NCI-H1694 treated with DMSO at 0.1 percent for 48 hours (cell line): Measurements from ENCODE around the gene ME3.

Experiments used
- DNase-seq: peaks from one replicate; lab custom pipeline; 2025; lab: John Stamatoyannopoulos, UW

ME3 gene

DNA sequence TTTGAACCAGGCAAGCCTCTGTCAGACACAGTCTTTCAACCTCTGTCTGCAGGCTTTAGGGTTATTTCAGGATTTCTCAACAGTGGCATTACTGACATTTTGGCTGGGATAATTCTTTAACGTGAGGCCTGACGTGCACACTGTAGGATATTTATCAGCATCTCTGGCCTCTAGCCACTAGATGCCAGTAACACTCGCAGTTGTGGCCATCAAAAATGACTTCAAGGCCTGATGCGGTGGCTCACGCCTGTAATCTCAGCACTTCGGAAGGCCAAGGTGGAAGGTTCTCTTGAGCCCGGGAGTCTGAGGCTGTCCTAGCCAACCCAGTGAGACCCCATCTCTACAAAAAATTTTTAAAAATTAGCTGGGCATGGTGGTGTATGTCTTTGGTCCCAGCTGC lies 184.7 kb downstream of the ME3 start:
- DNase-seq = no peak

DNA sequence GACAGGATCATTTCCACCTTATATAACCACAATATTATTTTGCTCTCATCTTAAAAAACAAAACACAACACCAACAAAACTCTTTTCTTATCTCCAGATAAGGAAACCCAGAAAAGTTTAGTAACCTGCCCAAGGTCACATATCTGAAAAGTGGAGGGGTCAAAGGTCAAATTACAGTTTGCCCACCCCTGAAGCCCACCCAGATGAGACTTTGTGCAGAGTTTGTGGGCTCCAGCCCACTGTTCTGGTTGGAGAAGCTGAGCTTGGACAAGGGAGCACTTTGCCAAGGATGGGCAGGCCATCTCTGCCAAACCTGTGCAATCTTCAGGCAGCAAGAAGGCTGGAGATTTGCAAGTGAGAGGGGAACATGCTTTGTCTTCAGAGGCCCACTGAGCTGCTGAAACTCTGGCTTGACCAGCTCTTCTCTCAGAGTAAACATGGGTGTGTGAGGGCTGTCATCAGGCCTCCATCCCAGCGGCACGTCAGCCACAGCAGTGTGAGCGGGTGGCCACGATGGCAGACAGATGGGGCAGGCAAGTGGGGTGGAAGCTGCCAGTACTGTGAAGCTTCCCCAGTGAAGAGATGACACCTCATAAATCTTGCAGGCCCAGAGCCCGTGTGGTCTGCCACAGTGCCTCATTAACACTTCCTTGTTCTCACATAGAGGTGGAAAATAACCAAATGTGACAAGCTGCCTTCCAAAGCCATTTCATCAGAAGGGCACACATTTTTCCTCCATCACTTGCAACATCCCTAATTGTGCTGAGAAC lies 186.0 kb downstream of the ME3 start:
- DNase-seq = peak; percentile 64

DNA sequence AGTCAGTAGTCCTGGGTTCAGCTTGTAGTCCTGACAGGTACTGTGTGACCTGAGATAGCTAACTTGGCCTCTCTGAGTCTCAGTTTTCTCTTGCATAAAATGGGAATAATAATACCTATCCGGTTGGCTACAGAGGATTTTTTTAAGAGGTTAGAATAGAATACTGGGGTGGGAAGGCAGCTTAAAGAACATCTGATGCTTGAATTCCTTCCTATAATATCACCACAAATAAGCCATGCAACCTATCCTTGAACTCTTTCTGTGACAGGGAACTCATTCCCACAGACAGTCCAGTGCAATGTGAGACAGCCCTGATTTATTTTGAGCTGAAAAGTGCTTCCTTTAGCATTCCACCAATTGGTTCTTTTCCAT lies 187.6 kb downstream of the ME3 start:
- no peak for DNase-seq

DNA sequence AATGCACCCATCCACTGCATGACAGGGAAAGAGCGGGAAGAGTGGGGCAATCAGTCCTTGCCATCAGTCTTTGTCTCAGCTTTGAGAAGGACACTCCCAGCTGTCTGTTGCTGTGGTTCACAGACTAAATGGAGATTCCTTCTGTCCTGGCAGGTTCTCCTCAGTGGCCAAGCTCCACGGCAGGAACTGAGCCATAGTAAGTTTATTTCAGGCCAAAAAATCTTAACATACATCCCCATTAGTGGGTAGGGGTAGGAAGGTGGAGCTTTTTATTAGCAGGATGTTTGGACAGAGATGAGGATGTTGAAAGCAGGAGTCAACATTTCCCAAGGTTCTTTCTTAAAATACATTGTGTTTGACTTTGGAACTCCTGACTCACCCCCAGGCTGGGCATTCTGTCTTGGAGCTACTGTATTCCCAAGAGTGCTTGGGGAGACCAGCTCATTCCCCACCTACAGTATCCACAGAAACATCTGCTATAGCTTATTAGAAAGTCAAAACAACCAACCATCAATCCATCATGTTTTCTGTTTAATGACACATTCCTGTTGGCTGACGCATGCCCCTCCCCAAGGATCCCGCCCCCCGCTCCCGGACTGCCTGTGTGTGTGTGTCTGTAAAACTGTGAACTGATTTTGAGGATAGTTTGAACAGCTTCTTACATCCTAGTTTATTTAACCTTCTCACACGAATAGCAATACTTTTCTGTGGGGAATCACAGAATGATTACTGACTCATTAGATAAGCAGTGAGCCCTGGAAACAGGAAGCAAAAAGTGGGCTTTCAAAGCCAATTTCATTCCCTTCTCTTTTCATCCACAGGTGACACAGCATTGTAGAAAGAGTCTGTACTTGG lies 188.2 kb downstream of the ME3 start:
- DNase-seq = peak; percentile 66

DNA sequence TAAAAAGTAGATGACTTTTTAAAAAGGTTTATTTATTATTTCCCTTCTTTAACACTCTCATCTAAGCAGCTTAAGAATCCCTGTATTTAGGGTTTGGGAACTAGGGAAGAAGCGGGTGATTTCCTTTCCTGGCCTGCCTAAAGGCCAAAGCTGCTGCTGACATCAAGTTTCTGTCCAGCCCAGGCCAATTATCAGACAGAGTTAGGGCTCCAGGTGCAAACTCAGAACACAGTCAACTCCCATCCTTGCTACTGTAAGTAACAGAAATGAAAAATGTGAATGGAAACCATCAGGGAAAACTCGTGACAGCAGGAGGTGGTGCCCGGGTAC lies 188.8 kb downstream of the ME3 start:
- no peak for DNase-seq

DNA sequence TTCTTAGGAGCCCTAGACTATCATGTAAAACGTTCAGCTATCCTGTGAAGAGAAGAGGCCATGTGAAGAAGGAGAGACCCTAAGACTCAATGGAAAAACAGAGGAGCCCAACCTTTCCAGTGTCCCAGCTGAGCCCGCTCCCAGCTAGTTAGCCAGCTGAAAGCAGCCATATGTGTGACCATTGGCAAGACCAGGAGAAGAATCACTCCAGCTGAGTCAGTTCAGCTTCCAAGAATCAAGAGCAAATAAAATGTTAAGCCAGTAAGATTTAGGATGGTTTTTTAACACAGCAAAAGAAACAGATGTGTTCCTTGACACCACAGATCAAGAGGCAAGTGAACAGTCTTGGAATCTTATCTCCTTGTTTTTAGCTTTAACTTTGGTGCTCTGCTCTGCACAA lies 189.7 kb downstream of the ME3 start:
- DNase-seq = no peak

DNA sequence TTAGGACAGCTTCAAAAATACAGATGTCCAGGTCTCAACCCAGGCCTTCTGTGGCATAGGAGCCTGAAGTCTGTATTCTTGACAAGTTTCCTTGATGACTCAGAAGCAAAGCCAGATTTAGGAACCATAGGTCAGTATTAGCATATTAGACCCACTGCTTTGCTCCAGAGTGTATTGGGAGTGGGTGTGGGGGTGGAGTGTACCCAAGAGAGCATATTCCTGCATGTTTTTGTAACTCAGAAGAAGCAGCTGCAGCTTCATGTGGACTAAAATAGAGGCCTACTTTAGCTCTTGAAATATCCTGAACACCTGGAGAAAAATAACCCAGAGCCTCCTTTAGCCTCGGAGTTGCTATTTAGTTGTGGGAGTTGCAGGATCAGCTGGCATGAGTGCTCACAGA lies 191.0 kb downstream of the ME3 start:
- DNase-seq = no peak

DNA sequence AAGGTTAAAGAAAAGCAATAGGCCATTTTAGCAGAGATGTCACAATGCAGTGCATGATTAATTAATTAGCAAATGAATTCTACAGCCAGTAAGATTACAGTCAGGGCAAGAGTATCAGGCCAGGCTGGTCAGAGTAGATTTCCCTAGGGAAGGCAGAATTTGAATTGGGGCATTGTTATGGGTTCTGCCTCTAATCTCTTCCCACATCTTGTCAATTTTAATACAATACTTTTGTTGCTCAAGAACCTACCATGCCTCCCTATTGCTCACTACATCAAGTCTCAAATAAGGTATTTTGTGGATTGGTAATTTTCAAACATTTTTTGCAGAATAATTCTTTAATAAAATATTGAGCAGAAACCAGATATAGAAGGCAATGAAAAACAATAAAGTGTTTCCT lies 194.1 kb downstream of the ME3 start:
- no peak for DNase-seq

DNA sequence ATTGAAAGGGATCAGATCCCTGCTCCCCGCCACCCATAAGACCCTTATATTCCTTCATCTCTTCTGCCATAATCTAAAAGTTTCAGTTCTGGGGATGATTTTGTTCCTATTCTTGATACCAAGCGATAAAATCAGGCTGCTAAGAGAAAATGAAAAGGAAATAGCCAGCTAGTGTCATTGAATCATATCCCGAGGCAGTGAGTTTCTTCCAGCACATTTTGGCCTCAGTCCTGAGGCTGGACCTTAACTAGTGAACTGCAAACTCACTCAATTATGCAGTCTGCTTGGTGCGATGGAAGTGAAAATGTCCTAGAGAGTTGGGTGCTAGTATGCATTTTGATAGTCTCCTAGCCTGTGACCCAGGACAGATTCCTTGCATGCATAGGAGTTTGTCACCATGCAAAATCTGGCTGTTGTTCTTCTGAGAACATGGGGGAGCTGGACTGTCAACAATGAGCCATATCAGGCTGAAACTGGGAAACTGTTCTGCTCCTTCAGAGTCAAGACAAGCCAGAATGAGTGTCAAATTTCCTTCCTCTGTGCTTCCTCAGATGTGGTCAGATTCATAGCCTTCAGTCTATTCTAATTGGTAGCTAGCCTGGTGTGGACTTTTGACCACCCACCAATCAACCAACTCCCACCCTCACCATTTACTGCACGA lies 194.8 kb downstream of the ME3 start:
- DNase-seq = no peak

DNA sequence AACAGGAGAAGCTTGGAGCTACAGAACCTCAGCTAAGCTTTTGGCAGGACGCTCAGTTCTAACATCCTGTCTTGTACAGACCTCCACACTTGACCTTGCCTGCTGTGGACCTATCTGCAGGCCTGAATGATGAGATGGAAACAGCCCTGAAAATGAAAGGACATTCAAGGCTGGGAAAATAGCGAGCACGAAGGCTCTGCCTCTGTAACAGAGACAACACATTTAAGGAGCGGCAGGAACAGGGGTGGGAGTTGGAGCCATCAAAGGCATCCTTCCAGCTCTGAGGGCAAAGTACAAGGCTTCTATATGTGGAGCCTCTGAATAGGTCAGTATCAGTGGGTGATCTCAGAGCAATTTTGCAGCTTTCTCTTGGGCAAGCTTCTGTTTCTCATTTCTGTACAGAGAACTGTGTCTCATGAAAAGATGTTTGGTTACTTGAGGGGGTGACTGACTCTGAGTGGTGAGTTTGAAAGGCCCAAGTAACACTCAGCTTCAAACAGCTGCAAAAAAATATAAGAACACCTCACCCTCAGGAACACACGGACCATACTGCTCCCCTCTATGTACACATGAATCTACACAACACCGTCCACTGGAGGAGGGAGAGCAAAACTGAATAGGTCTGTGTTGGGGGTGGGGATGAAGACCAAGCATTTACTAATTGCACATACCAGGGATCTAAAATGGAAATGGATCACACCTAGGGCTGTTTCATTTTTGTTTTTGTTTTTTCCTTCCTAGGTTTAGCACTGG lies 196.1 kb downstream of the ME3 start:
- DNase-seq = no peak

DNA sequence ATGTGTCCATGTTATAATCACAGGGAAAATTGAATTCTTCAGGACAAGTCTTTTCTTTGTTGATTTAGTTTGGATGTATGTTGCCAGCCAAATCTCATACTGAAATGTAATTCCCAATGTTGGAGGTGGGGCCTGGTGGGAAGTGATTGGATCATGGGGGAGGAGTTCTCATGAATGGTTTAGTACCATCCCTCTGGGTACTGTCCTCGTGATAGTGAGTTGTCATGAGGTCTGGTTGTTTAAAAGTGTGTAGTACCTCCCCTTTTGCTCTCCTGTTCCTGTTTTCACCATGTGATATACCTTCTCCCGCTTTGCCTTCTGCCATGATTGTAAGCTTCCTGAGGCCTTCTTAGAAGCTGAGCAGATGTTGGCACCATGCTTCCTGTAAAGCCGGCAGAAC lies 197.4 kb downstream of the ME3 start:
- no peak for DNase-seq

DNA sequence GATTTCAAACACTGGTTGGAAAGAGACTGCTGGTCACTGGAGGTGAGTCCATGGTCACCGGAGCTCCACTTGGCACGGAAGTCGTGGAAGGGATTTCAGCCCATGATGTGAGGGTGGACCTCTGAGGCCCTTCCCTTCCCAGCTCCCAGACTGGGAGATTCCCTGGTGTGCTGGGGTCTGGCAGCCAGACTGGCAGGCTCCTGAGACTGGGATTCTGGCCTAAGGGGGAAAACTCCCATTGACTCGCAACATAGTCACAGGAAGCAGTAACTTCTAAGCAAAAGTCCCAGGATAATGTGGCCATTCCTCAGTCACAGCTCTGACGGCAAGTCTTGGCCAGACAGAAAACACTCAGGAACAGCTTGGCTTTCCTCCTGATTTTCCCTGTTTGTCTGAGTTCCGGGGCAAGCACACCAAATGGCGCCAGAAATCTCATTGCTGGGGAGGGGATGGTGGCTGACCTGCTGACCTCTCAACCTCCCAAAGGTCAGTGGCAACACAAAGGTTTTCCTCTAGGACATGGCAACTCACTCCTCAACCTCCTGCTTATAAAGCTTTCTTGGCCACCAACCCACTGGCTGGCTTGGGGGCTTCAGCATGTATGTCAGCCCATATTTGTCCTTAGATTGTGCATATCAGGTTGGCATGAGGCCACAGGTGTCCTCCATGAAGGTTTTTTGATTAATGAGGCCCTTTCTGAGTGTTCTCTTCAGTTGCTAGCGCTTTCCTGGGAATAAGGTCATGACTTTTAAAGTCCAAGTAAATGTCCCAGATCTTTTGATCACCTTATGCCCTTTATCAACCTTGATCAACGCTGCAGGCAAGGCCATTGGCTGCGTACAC lies 198.2 kb downstream of the ME3 start:
- no peak for DNase-seq

DNA sequence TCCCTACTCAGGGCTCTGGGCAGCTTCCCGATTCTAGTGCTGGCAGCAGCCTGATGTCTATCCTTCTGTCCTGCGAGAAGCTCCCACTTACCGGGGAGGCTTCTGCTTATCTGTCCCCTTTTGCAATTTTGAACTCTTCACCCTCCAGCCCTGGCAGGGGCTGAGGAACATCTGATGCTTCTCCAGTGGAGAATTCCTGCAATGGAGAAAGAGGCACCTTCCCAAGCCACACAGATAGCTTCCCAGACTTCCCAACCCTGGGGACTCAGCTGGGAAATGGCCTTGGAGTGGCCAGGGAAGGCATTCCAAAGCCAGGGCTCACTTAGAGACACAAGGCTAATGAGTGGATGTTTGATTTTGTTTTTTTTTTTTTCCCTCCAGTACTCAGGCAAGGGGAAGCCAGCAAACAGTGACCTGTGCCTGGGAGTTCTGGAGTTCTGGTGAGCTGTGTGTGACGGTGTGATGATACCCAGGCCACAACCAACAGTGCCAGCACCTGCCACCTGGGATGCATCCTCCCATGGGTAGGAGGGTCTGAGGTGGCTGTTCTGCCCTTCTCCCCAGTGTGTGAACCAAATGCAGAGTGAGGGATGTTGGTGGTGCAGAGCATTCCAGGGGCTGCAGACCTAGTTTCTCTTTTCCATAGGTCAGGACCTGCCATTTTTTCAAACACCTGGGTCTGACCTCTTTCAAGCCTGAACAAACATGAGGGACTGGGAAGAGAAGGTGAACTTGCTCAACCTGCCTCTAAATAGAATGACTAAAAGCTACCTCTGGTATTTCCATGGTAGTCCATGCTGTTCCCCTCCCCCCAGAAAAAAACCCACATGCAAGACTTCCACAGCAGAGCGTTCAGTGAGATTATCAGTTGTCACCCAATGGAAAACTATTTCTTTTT lies 202.7 kb downstream of the ME3 start:
- DNase-seq = no peak

DNA sequence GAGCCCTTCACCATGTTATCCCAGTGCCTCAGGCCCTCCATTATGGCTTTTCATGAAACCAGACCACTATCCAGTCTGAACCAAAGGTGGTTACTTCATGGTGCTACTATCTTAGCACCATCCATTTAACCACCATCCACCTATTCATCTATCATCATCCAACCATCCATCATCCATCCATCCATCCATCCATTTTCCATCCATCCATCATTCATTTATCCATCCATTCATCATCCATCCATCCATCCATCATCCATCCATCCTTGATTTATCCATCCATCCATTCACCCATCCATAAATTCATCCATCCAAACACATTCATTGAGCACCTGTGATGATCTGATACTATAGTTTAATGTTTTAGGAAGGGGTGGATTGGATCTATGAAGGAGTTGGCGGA lies 204.2 kb downstream of the ME3 start:
- no peak for DNase-seq

DNA sequence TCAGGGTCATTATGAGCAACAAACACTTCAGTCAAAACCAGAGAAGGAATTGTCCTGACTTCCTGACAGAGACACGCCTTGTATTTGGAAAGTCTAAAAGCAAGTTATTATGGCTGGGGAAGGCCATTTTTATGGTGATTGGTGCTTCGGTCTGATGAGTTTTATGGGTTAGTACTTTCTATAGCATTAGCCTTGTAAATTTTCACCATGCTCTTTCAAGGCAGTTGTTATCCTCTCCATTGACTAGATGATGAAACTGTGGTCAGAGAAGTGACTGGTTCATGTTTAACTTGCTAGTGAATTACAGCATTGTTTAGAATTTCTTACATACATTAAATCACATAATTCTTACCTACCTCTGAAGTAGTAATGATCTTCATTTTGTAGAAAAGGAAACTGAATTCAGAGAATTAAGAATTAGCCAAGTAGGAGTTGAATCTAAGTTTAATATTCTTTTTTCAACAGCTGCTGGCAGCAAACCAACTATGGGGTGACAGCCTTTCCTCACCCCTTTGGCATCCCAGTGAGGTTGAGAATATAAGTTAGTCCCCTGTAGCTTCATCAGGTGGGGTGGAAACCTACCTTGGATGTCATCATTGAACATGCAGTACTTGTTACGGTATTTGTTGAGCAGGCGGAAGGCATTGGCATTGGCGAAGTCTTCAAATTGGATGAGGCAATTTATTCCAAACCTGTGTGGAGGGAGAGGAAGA lies 207.8 kb downstream of the ME3 start:
- DNase-seq = no peak

DNA sequence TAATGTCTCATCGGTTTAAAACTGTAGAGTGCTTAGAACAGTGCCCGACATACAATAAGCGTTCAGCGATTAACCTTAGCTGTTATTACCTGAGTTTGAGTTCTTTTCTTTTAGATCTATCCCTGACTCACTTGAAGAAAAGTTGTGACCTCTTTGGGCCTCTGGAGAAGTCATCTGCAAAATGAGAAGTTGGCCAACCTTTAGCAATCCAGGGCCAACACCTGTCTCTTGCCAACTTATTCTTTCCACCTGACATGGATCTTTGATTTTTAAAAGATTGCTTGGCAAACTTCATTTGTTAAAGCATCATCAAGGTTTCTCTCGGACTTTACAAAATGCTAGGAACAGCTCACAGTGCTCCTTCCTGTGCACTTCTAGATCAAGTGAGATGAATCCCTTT lies 208.5 kb downstream of the ME3 start:
- DNase-seq = no peak

DNA sequence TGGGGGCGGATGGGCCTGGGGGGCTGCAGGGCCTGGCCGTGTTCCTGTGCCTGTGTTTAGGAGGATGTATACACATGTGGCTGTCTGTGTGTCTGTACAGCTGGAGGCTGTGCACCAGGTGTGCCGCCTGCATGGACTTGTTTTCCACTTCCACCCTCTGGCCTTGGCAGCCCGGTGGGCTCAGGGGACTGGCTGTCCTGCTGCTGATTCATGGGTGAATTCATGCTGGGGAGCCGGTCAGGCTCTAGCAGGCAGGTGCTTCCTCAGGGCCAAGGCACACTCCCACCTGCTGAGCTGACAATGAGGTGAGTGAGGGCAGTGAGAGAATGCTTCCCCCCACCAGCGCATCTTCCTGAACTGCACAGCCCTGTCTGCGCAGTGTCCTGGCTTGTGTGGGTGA lies 209.3 kb downstream of the ME3 start:
- DNase-seq = no peak

DNA sequence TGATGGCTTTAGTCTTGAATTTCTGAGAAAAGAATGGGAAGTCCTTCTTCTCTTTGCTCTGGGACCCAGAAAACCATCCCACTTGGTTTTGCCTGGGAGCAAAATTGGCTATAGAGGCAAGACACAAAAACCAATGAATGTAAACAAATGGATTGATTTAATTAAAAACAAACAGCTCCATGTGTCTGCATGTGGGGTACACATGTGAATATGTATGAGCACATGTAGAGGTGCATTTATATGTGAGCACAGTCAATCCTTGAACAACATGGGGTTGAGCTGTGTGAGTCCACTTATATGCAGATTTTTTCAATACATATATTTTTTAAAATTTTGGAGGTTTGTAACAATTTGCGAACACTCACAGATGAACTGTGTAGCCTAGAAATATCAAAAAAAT lies 210.5 kb downstream of the ME3 start:
- no peak for DNase-seq

DNA sequence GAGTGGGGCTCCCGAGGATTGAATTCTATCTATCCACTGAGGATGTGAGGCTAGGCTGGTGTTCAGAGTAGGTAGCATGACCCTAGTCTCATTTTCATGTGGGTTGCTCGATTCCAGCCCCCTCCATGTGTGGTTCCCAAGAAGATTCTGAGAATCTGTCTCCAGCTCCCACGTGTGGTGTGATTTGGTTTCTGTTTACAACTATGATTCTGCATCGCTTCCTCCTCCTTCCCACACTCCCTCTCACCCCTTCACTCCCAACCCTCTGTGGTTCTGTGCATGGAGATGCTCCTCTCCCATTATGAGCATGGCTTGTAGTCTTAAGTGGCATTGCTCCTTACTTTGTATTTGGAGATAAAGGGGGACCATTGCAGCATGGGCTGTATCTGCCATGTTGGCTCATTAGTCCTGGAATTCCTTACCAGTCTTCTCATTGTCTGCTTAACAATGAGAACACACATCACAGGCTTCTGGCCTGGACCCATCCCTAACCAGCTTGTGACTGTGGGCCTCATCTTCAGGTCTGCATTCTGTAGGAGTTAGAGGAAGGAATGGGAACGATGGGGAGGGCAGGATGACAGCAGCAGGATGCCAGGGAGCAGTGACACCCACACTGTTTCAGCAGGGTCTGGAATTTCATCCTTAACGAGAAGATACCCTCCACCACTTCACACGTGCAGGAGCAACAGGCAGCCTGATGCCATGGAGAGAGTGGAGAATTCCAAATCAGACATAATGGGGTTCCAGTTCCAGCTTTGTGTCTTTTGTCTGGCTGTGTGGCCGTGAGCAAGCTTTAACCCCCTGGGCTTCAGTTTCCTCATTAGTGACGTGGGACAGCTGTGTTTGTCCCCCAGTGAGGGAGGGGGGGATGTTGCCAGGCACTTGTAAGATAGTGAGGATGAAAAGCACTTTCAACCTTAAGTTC lies 211.7 kb downstream of the ME3 start:
- no peak for DNase-seq
